BLaER1 treated with 17β-estradiol and CSF1 and Interleukin-3, amounts not matched to agents 10 nM and 100 nM (cell line): ENCODE data around the gene SLC8B1.

Experiments used
- H3K27ac ChIP-seq, 11 experiments: shearing (Covaris generic); formaldehyde crosslinking; 2 replicates each; pipeline ENCODE4 v1.8.1; 2022
- H3K27me3 ChIP-seq, 11 experiments: shearing (Covaris generic); formaldehyde crosslinking; 2 replicates each; pipeline ENCODE4 v1.8.1; 2022
- H3K36me3 ChIP-seq, 11 experiments: shearing (Covaris generic); formaldehyde crosslinking; 2 replicates each; pipeline ENCODE4 v1.8.1; 2022
- H3K4me1 ChIP-seq, 10 experiments: shearing (Covaris generic); formaldehyde crosslinking; 2 replicates each; pipeline ENCODE4 v1.8.1; 2022
- H3K4me2 ChIP-seq, 11 experiments: shearing (Covaris generic); formaldehyde crosslinking; 2 replicates each; pipeline ENCODE4 v1.8.1; 2022
- H3K4me3 ChIP-seq, 10 experiments: shearing (Covaris generic); formaldehyde crosslinking; 2 replicates each; pipeline ENCODE4 v1.8.1; 2022
- H3K9ac ChIP-seq, 11 experiments: shearing (Covaris generic); formaldehyde crosslinking; 2 replicates each; pipeline ENCODE4 v1.8.1; 2022
- H3K9me3 ChIP-seq, 11 experiments: shearing (Covaris generic); formaldehyde crosslinking; replicated peaks in 1 of 11; 2 replicates each; pipeline ENCODE4 v1.8.1; 2022
- H4K20me1 ChIP-seq, 11 experiments: shearing (Covaris generic); formaldehyde crosslinking; 2 replicates each; pipeline ENCODE4 v1.8.1; 2022
- Cebpa-rat ChIP-seq, 11 experiments: shearing (Covaris generic); IDR thresholded peaks; 2 replicates each; pipeline ENCODE4 v1.8.1; 2022

Gene SLC8B1

GRCh38 chr12:113278633-113279032 lies 56.3 kb downstream of the SLC8B1 start:
- TF ChIP-seq Cebpa-rat (IDR thresholded peaks at IDR 0.05), result no peak
- H3K27me3 ChIP-seq, result no peaks in the 10 kb centered on the region
- no peak overlapping the region for H3K4me3 ChIP-seq
- peaks cover 0 to 96% (median 0%) of the 10 kb centered on the region in 11 experiments; a peak in 5 of 22 replicates for H3K36me3 ChIP-seq
- H3K4me2 ChIP-seq, result no peak overlapping the region
- peaks cover 0 to 4% (median under 1%) of the 10 kb centered on the region in 10 experiments; a peak in 9 of 20 replicates for H3K4me1 ChIP-seq
- H3K27ac ChIP-seq, result no peak overlapping the region
- no peaks in the 10 kb centered on the region for H3K9me3 ChIP-seq
- peaks cover 0 to 36% (median 0%) of the 10 kb centered on the region in 11 experiments; a peak in 6 of 22 replicates for H4K20me1 ChIP-seq
- H3K9ac ChIP-seq, result no peak overlapping the region

- TF ChIP-seq Cebpa-rat (IDR thresholded peaks at IDR 0.05), result no peak
- no peak overlapping the region for H3K4me2 ChIP-seq
- no peak overlapping the region for H3K4me3 ChIP-seq
- peaks cover 0 to 9% (median 5%) of the 10 kb centered on the region in 10 experiments; a peak in 17 of 20 replicates for H3K4me1 ChIP-seq
- H3K9ac ChIP-seq, result no peak overlapping the region
- H3K27ac ChIP-seq, result no peak overlapping the region
- H3K36me3 ChIP-seq, result peaks cover 0 to 96% (median 0%) of the 10 kb centered on the region in 11 experiments; a peak in 5 of 22 replicates
- H3K27me3 ChIP-seq, result no peaks in the 10 kb centered on the region
- no peaks in the 10 kb centered on the region for H3K9me3 ChIP-seq
- H4K20me1 ChIP-seq, result peaks cover 0 to 31% (median 0%) of the 10 kb centered on the region in 11 experiments; a peak in 6 of 22 replicates
Observed at GRCh38 chr12:113278141-113278540, 56.8 kb downstream of the SLC8B1 start.

DNA sequence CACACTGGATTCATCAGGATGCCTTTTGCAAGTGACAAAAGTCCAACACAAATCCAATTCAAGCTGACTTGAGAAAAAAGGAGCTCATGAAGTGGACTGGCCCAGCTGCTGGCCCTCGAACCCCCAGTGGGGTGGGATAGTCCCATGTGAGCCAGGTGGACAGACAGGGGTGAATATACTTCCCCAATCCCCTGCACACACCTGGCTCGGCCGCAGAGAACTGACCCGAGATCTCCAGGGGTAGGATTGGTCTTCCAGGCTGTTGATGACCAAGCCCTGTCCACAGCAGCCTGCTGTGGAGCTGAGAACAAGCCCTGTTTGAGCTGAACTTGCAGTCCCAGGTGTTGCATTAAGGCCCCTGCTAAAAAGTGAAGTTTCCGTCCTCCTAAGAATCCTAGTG lies 57.4 kb downstream of the SLC8B1 start:
- no peaks in the 10 kb centered on the region for H3K9me3 ChIP-seq
- H4K20me1 ChIP-seq, result peaks cover 0 to 27% (median 0%) of the 10 kb centered on the region in 11 experiments; a peak in 6 of 22 replicates
- no peak overlapping the region for H3K27ac ChIP-seq
- peaks cover 6 to 16% (median 12%) of the 10 kb centered on the region in 10 experiments; a peak in 19 of 20 replicates for H3K4me1 ChIP-seq
- H3K4me3 ChIP-seq, result no peak overlapping the region
- H3K36me3 ChIP-seq, result peaks cover 0 to 96% (median 0%) of the 10 kb centered on the region in 11 experiments; a peak in 5 of 22 replicates
- no peaks in the 10 kb centered on the region for H3K27me3 ChIP-seq
- TF ChIP-seq Cebpa-rat (IDR thresholded peaks at IDR 0.05), result no peak
- H3K9ac ChIP-seq, result no peak overlapping the region
- no peak overlapping the region for H3K4me2 ChIP-seq

- H3K4me1 ChIP-seq, result peaks cover 11 to 21% (median 16%) of the 10 kb centered on the region in 10 experiments; a peak in 19 of 20 replicates
- no peak overlapping the region for H3K4me2 ChIP-seq
- H4K20me1 ChIP-seq, result peaks cover 0 to 27% (median 0%) of the 10 kb centered on the region in 11 experiments; a peak in 6 of 22 replicates
- no peak overlapping the region for H3K4me3 ChIP-seq
- no peak overlapping the region for H3K27ac ChIP-seq
- no peaks in the 10 kb centered on the region for H3K27me3 ChIP-seq
- no peak for TF ChIP-seq Cebpa-rat (IDR thresholded peaks at IDR 0.05)
- no peaks in the 10 kb centered on the region for H3K9me3 ChIP-seq
- no peak overlapping the region for H3K9ac ChIP-seq
- H3K36me3 ChIP-seq, result peaks cover 0 to 91% (median 0%) of the 10 kb centered on the region in 11 experiments; a peak in 5 of 22 replicates
Observed at GRCh38 chr12:113276946-113277500, 57.9 kb downstream of the SLC8B1 start.

DNA sequence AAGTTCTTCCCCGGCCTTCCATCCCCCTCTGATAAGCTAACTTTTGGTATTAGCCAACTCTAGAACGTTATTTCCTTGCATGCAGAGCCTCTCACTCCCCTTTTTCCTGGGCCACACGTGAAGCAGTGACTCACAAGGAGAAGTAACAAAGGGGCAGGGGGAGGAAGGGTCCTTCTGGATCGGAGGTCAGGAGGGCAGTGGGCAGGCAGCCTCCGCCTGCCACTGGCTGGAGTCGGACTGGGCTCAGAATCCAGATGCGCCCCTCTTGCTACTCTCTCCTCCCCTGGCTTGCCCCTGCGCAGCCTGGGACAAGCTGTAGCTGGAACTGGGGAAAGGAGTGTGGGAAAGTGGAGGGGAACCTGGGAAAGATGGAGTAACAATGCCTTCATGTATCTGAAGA lies 58.6 kb downstream of the SLC8B1 start:
- Histone ChIP-seq H3K4me2 (peak overlapping the region in 1 of 11 experiments; percentile 40; a peak in 1 of 22 replicates), H3K36me3 (peaks cover 0 to 91% (median 0%) of the 10 kb centered on the region in 11 experiments; a peak in 5 of 22 replicates), H3K27me3 (no peaks in the 10 kb centered on the region), H3K27ac (no peak overlapping the region), H3K9ac (no peak overlapping the region), H3K4me3 (no peak overlapping the region), H3K4me1 (peaks cover 13 to 28% (median 22%) of the 10 kb centered on the region in 10 experiments; a peak in 19 of 20 replicates), H3K9me3 (no peaks in the 10 kb centered on the region; a peak in 1 of 22 replicates), H4K20me1 (peaks cover 0 to 27% (median 0%) of the 10 kb centered on the region in 11 experiments; a peak in 6 of 22 replicates)
- no peak for TF ChIP-seq Cebpa-rat (IDR thresholded peaks at IDR 0.05)

DNA sequence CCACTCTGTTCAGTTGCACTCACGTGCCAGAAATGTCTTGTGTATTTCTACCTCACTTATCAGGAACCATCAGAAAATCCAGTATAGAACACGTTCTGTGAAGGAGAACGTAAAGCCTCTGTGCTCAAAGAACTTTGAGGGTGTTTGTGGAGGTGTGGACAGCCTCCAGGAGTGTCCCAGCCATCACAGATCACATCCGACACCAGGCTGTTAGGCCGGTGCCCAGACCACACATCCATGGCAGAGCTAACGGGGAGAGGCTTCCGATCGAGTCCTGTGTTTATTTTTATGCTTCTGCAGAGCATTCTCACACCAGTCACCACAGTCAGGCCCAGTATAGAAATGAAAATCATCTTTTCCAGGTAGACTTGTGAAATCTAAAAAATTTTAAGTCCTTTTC lies 60.1 kb downstream of the SLC8B1 start:
- Histone ChIP-seq H3K4me3 (no peak overlapping the region), H3K27me3 (no peaks in the 10 kb centered on the region), H4K20me1 (peaks cover 0 to 17% (median 0%) of the 10 kb centered on the region in 11 experiments; a peak in 6 of 22 replicates), H3K27ac (no peak overlapping the region), H3K9me3 (no peaks in the 10 kb centered on the region; a peak in 1 of 22 replicates), H3K4me1 (peaks cover 13 to 42% (median 23%) of the 10 kb centered on the region in 10 experiments; a peak in 19 of 20 replicates), H3K36me3 (peaks cover 0 to 91% (median 0%) of the 10 kb centered on the region in 11 experiments; a peak in 5 of 22 replicates), H3K4me2 (no peak overlapping the region), H3K9ac (no peak overlapping the region)
- TF ChIP-seq Cebpa-rat (IDR thresholded peaks at IDR 0.05), result no peak

GRCh38 chr12:113273053-113273725 lies 61.7 kb downstream of the SLC8B1 start:
- no peak for TF ChIP-seq Cebpa-rat (IDR thresholded peaks at IDR 0.05)
- Histone ChIP-seq H3K36me3 (peaks cover 0 to 93% (median 0%) of the 10 kb centered on the region in 11 experiments; a peak in 5 of 22 replicates), H3K27ac (peak overlapping the region in 1 of 11 experiments; percentile 72; a peak in 1 of 22 replicates), H3K9me3 (no peaks in the 10 kb centered on the region; a peak in 1 of 22 replicates), H4K20me1 (peaks cover 0 to 15% (median 0%) of the 10 kb centered on the region in 11 experiments; a peak in 7 of 22 replicates), H3K4me1 (peaks cover 13 to 52% (median 23%) of the 10 kb centered on the region in 10 experiments; a peak in 19 of 20 replicates), H3K4me2 (peak overlapping the region; percentile 20 to 87 (median 59); a peak in 20 of 22 replicates), H3K9ac (no peak overlapping the region; a peak in 1 of 22 replicates), H3K27me3 (no peaks in the 10 kb centered on the region), H3K4me3 (no peak overlapping the region)

DNA sequence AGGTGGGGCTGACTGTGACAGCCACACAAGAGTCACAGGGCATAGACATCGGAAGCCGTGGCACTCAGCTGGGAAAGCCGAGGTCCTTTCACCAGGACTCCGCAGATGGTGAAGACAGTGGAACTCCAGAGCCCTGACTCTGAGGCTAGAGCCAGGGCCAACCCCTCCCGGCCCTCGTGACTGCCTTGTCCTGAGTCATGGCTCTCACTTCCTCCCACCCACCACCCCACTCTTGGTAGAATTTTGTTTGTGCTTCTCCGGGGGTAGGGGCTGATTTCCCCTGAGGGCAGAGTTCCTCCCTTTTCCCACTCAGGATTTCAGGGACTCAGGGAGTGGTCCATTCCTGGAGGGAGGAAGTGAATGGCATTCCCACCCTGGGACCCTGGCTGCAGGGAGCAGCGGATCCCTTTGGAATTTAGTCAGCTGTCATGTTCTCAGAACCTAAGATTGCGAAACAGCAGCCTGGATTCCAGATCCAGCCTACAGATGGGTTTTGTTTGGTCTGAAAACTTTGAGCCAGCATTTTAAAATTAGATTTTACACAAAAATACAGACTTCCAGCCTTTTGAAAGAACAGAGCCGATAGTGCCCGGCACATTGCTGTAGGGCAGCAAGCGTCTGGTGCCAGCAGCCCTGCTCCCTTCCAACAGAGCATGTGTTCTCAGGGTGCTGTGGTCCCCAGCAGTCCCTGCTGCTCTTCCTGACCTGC lies 62.9 kb downstream of the SLC8B1 start:
- H3K4me1 ChIP-seq, result peaks cover 13 to 52% (median 23%) of the 10 kb centered on the region in 10 experiments; a peak in 19 of 20 replicates
- TF ChIP-seq Cebpa-rat (IDR thresholded peaks at IDR 0.05), result peak; percentile 38 to 88 (median 76); a peak in 19 of 22 replicates
- peak overlapping the region in 10 of 11 experiments; percentile 4 to 87 (median 68); a peak in 16 of 22 replicates for H3K4me2 ChIP-seq
- H3K4me3 ChIP-seq, result peak overlapping the region in 1 of 10 experiments; percentile 31; a peak in 2 of 20 replicates
- peaks cover 0 to 93% (median 0%) of the 10 kb centered on the region in 11 experiments; a peak in 5 of 22 replicates for H3K36me3 ChIP-seq
- H3K9me3 ChIP-seq, result no peaks in the 10 kb centered on the region; a peak in 1 of 22 replicates
- H3K27ac ChIP-seq, result peak overlapping the region in 5 of 11 experiments; percentile 4 to 73 (median 65); a peak in 8 of 22 replicates
- H3K27me3 ChIP-seq, result no peaks in the 10 kb centered on the region
- H3K9ac ChIP-seq, result peak overlapping the region in 3 of 11 experiments; percentile 41 to 54 (median 43); a peak in 4 of 22 replicates
- H4K20me1 ChIP-seq, result peaks cover 0 to 11% (median 0%) of the 10 kb centered on the region in 11 experiments; a peak in 7 of 22 replicates
